ENCODE data around the gene ZFAND3. TPM values are rescaled to one million over a fixed set of nuclear protein-coding genes. Genes with fewer than 3 reads are reported as not detected.

Gene ZFAND3
- total and polyA plus RNA-seq, 2 of the 4 experiments (the other 2 are of a cell fraction): 10.9 to 26.7 TPM

GRCh38 chr6:38051819-38052434 lies 232.4 kb downstream of the ZFAND3 start:
- H3K4me3 ChIP-seq (ENCODE audit: insufficient read depth, low read depth, low read length): no peak overlapping the region
- H3K9me1 ChIP-seq (ENCODE audit: insufficient read depth, low read length): peaks cover 11% of the 10 kb centered on the region; the same call in 1 of the 2 replicates
- no peak overlapping the region for H2AFZ ChIP-seq (replicated peaks; ENCODE audit: low read length, poor library complexity)
- dilution Hi-C loops (cut with HindIII; ENCODE audit: low sequenced_read_pairs, unreplicated experiment): no loop called here
- no peak overlapping the region for H2BK5ac ChIP-seq (ENCODE audit: low read depth, low read length, poor library complexity, severe bottlenecking)
- no peak overlapping the region for H3K4ac ChIP-seq (ENCODE audit: low read depth, low read length)
- in situ Hi-C loops (cut with MboI; ENCODE audit: low sequenced_read_pairs): no loop called here
- no peak overlapping the region for H2AK5ac ChIP-seq (ENCODE audit: low read depth, low read length)
- H3K27me3 ChIP-seq (ENCODE audit: control insufficient read depth, insufficient read depth, low read length): no peaks in the 10 kb centered on the region
- no peak for DNase-seq
- H2BK120ac ChIP-seq (ENCODE audit: low read depth, low read length): no peak overlapping the region
- H3K9ac ChIP-seq (ENCODE audit: low read depth, low read length): no peak overlapping the region
- no peak overlapping the region for H4K5ac ChIP-seq (ENCODE audit: low read depth, low read length)
- no peak overlapping the region for H3K23ac ChIP-seq (ENCODE audit: low read depth, low read length)
- intact Hi-C loops (cut with micrococcal nuclease): no loop called here
- H2BK15ac ChIP-seq (ENCODE audit: low read depth, low read length): no peak overlapping the region
- no peaks in the 10 kb centered on the region for H3K9me3 ChIP-seq (ENCODE audit: control insufficient read depth, insufficient read depth, low read length)
- no peak overlapping the region for H3K18ac ChIP-seq (ENCODE audit: low read depth, low read length)
- BruUV-seq (replicated peaks): no TSS peak
- no peak overlapping the region for H2BK20ac ChIP-seq (ENCODE audit: low read depth, low read length)
- H3K14ac ChIP-seq (replicated peaks; ENCODE audit: low read depth, low read length): no peak overlapping the region
- ChIA-PET CTCF (no interaction called here), POLR2A (ENCODE audit: unreplicated experiment) (no interaction called here)
- no peaks in the 10 kb centered on the region for H3K36me3 ChIP-seq (ENCODE audit: control insufficient read depth, insufficient read depth, low read length)
- peaks cover 39 to 61% of the 10 kb centered on the region in 2 experiments for H3K79me1 ChIP-seq (ENCODE audit: low read depth in 1 of 2, low read length in 2 of 2)
- 0 out of 2 replicates have a peak, but pooled peaks cover 2% of the 10 kb centered on the region for H3K4me1 ChIP-seq (ENCODE audit: control insufficient read depth, insufficient read depth, low read length)
- H3K27ac ChIP-seq (ENCODE audit: insufficient read depth, low read length): no peak overlapping the region
- H3K56ac ChIP-seq (ENCODE audit: extremely low read depth, insufficient read depth, low read length): no peak overlapping the region
- no peak overlapping the region for H3K4me2 ChIP-seq (ENCODE audit: low read depth, low read length)
- no peak overlapping the region for H4K8ac ChIP-seq (ENCODE audit: low read depth in 2 of 2, low read length in 2 of 2)
- H2AK9ac ChIP-seq (replicated peaks; ENCODE audit: low read depth, low read length, poor library complexity): no peak overlapping the region
- ATAC-seq (ENCODE audit: low read depth): no peak
- WGBS, 2 experiments (ENCODE audit: extremely low coverage in 2 of 2, insufficient read length in 1 of 2): 100% methylated on average over 1 of the region's 1 CpG; no CpG with 5 or more reads in 1 of the 2 experiments
- H4K20me1 ChIP-seq (ENCODE audit: insufficient read depth, low read length): peaks cover 59% of the 10 kb centered on the region
- TF ChIP-seq MXI1 (IDR thresholded peaks at IDR 0.05; ENCODE audit: borderline replicate concordance, low read depth, low read length) (no peak), RCOR1 (IDR thresholded peaks at IDR 0.05; ENCODE audit: insufficient replicate concordance, low read length) (no peak), RFX5 (IDR thresholded peaks at IDR 0.05; ENCODE audit: low read depth, low read length) (no peak), NFE2L2 (IDR thresholded peaks at IDR 0.05; ENCODE audit: low read depth, low read length) (no peak), FOS (IDR thresholded peaks at IDR 0.05; ENCODE audit: low read depth, low read length) (no peak), CEBPB (IDR thresholded peaks at IDR 0.05; ENCODE audit: low read depth, low read length) (no peak), CHD1 (IDR thresholded peaks at IDR 0.05; ENCODE audit: low read depth, low read length) (no peak), ELK1 (IDR thresholded peaks at IDR 0.05; ENCODE audit: borderline replicate concordance, low read depth, low read length) (no peak), BHLHE40 (IDR thresholded peaks at IDR 0.05; ENCODE audit: low read depth, low read length) (no peak), USF2 (IDR thresholded peaks at IDR 0.05; ENCODE audit: low read depth, low read length) (no peak), MAFK (IDR thresholded peaks at IDR 0.05; ENCODE audit: low read depth, low read length) (no peak), SMC3 (IDR thresholded peaks at IDR 0.05; ENCODE audit: low read depth, low read length) (no peak), RAD21 (IDR thresholded peaks at IDR 0.05; ENCODE audit: low read length) (no peak), MAZ (IDR thresholded peaks at IDR 0.05; ENCODE audit: borderline replicate concordance, low read depth, low read length) (no peak), POLR2A (IDR thresholded peaks at IDR 0.05; ENCODE audit: low read depth, low read length) (no peak), CTCF (conservative IDR thresholded peaks at IDR 0.05; ENCODE audit: low read depth, low read length) (no peak)
- no peak overlapping the region for H4K91ac ChIP-seq (ENCODE audit: insufficient read depth, low read depth, low read length)

All from IMR-90 (cell line).